Measurements from ENCODE around the gene DGCR8. TPM values are rescaled to one million over a fixed set of nuclear protein-coding genes. Genes with fewer than 3 reads are reported as not detected.

DGCR8 gene
- total RNA-seq, 1 experiment from 2014 or later: 53.1 TPM

DNA sequence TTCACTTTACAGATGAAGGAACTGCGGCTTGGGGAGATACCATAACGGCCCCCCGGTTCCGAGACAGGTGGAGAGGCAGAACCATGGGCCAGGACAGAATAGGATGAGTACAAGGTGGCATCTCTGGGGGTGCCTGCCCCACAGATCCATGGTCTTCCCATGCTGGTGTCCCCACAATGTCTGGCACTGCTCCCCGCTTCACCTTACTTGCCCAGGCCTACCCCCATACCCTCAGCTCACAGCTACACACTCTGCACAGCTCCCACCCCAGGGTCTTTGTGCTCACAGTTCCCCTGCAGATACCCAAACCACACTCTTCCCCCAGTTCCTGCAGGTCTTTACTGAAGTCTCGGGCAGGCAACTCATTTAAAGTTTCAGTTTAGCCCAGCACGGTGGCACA lies 11.4 kb upstream of the DGCR8 start:
- DNase-seq: no peak
- Mint-ChIP-seq H3K27me3 (ENCODE audit: insufficient read depth, unreplicated experiment) (no peaks in the 10 kb centered on the region), H3K9me3 (ENCODE audit: unreplicated experiment) (no peaks in the 10 kb centered on the region), H3K4me3 (ENCODE audit: unreplicated experiment) (no peak overlapping the region), H3K27ac (ENCODE audit: unreplicated experiment) (no peak overlapping the region), H3K4me1 (ENCODE audit: low read depth, unreplicated experiment) (no peaks in the 10 kb centered on the region), H3K36me3 (ENCODE audit: insufficient read depth, unreplicated experiment) (peaks cover 4% of the 10 kb centered on the region)
- Histone ChIP-seq H3K4me1 (no peaks in the 10 kb centered on the region), H3K4me3 (ENCODE audit: low read depth, low read length) (no peak overlapping the region), H3K36me3 (ENCODE audit: control insufficient read depth, insufficient read depth, low read length) (no peaks in the 10 kb centered on the region), H3K27me3 (replicated peaks; ENCODE audit: control insufficient read depth, insufficient read depth, low read length) (no peaks in the 10 kb centered on the region), H3K9me3 (no peaks in the 10 kb centered on the region)
- POLR2A ChIA-PET: interaction anchor here (0.5 to 1.2 kb wide), 2 partner anchors 11 to 96 kb away, joined by 3 to 5 read pairs; partner anchors contain the start of gene DGCR8
- BruUV-seq (replicated peaks): no TSS peak
- CTCF ChIA-PET: interaction anchor here (0.6 kb wide), 1 partner anchor 42 kb away, joined by 3 read pairs; no protein-coding TSS in a partner anchor
- intact Hi-C loops (cut with micrococcal nuclease; ENCODE audit: unreplicated experiment): no loop called here
- no peak for TF ChIP-seq CTCF (IDR thresholded peaks at IDR 0.05; ENCODE audit: insufficient read depth in 1 of 2, low read depth in 1 of 2, low read length in 1 of 2, severe bottlenecking in 1 of 2, unreplicated experiment in 1 of 2)

DNA sequence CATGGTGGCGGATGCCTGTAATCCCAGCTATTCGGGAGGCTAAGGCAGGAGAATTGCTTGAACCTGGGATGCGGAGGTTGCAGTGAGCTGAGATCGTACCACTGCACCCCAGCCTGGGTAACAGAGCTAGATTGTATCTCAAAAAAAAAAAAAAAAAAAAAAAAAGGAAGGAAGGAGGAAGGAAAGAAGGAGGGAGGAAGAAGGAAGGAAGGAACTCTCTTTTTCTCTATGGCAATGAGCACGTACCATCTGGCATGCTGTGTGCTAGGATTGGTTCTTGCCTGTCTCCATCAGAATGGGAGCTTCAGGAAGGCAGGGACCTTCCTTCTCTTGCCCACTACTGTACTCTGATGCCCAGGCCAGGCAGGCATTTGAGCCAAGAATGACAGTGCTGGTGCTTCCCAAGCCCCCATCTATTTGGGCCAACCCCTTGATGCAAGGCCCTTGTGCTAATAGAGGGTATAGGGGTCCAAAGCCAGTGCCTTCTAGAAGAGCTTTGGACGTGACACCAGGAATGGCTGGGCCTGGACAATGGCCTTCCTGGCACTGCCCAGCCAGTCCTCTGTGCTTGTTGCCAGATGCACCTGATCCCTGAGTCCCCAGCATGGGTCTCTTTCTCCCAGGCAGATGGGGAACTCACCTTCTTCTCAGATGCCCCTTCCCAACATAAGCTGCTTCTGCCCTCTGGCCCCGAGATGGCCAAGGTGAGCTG lies 10.6 kb upstream of the DGCR8 start:
- H3K36me3 ChIP-seq (ENCODE audit: control insufficient read depth, insufficient read depth, low read length): no peaks in the 10 kb centered on the region
- H3K36me3 Mint-ChIP-seq (ENCODE audit: insufficient read depth, unreplicated experiment): no peaks in the 10 kb centered on the region
- no peak overlapping the region for H3K4me3 ChIP-seq (ENCODE audit: low read depth, low read length)
- H3K4me1 Mint-ChIP-seq (ENCODE audit: low read depth, unreplicated experiment): no peaks in the 10 kb centered on the region
- ChIA-PET CTCF (interaction anchor here (0.6 kb wide), 1 partner anchor 43 kb away, joined by 3 read pairs; no protein-coding TSS in a partner anchor), POLR2A (interaction anchor here (1.2 kb wide), 1 partner anchor 10 kb away, joined by 5 read pairs; the partner anchor contains the start of gene DGCR8)
- TF ChIP-seq CTCF (IDR thresholded peaks at IDR 0.05; ENCODE audit: insufficient read depth in 1 of 2, low read depth in 1 of 2, low read length in 1 of 2, severe bottlenecking in 1 of 2, unreplicated experiment in 1 of 2): no peak
- no peak overlapping the region for H3K4me3 Mint-ChIP-seq (ENCODE audit: unreplicated experiment)
- H3K27me3 ChIP-seq (replicated peaks; ENCODE audit: control insufficient read depth, insufficient read depth, low read length): no peaks in the 10 kb centered on the region
- H3K4me1 ChIP-seq: no peaks in the 10 kb centered on the region
- intact Hi-C loops (cut with micrococcal nuclease; ENCODE audit: unreplicated experiment): no loop called here
- H3K9me3 ChIP-seq: no peaks in the 10 kb centered on the region
- no TSS peak for BruUV-seq (replicated peaks)
- DNase-seq: no peak
- H3K27me3 Mint-ChIP-seq (ENCODE audit: insufficient read depth, unreplicated experiment): no peaks in the 10 kb centered on the region
- no peak overlapping the region for H3K27ac Mint-ChIP-seq (ENCODE audit: unreplicated experiment)
- no peaks in the 10 kb centered on the region for H3K9me3 Mint-ChIP-seq (ENCODE audit: unreplicated experiment)

DNA sequence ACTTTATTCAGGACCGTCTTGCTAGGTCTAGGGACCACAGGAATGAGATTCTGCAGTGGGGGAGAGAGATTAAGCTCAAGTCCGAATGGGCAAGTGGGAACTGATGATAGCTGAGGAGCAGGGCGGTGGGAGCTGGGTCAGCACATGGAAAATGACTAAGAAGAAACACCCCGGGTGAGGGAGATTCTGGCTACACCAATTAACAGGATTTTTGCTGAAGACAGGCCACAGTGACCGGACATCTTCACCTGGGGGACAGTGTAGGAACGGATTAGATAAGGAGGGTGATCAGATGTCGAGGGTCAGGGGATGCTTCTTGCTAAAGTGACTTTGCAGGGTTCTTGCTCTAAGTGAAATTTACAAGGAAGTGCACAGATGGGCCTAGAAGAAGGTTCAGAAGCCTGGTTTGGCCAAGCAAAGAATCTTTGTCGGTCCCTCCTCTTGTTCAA lies 8.5 kb upstream of the DGCR8 start:
- POLR2A ChIA-PET: no interaction called here
- H3K27ac Mint-ChIP-seq (ENCODE audit: unreplicated experiment): no peak overlapping the region
- intact Hi-C loops (cut with micrococcal nuclease; ENCODE audit: unreplicated experiment): no loop called here

More for the DNA sequence above, 8.5 kb upstream of the DGCR8 start:
- Histone ChIP-seq H3K4me3 (ENCODE audit: low read depth, low read length) (no peak overlapping the region), H3K4me1 (no peaks in the 10 kb centered on the region), H3K27me3 (replicated peaks; ENCODE audit: control insufficient read depth, insufficient read depth, low read length) (no peaks in the 10 kb centered on the region), H3K36me3 (ENCODE audit: control insufficient read depth, insufficient read depth, low read length) (no peaks in the 10 kb centered on the region), H3K9me3 (no peaks in the 10 kb centered on the region)
- H3K4me1 Mint-ChIP-seq (ENCODE audit: low read depth, unreplicated experiment): no peaks in the 10 kb centered on the region
- H3K27me3 Mint-ChIP-seq (ENCODE audit: insufficient read depth, unreplicated experiment): no peaks in the 10 kb centered on the region
- H3K9me3 Mint-ChIP-seq (ENCODE audit: unreplicated experiment): no peaks in the 10 kb centered on the region
- no peak overlapping the region for H3K4me3 Mint-ChIP-seq (ENCODE audit: unreplicated experiment)
- TF ChIP-seq CTCF (IDR thresholded peaks at IDR 0.05; ENCODE audit: insufficient read depth in 1 of 2, low read depth in 1 of 2, low read length in 1 of 2, severe bottlenecking in 1 of 2, unreplicated experiment in 1 of 2): no peak
- no peak for DNase-seq
- no peaks in the 10 kb centered on the region for H3K36me3 Mint-ChIP-seq (ENCODE audit: insufficient read depth, unreplicated experiment)
- CTCF ChIA-PET: no interaction called here
- no TSS peak for BruUV-seq (replicated peaks)

All from Caco-2 (cell line).